MG63 (cell line): ENCODE results near the gene RAPGEF6. TPM values are rescaled to one million over a fixed set of nuclear protein-coding genes. Genes with fewer than 3 reads are reported as not detected.
"Not testable (repeated sequence)": the region's sequence is repeated elsewhere in the genome, so short reads cannot be mapped to it uniquely, and the experiment has no call there.

Experiments
- DNase-seq: peaks from one replicate; pipeline ENCODE4 v3.0.0-alpha.2; 2020
- H3K27me3 ChIP-seq: fragments of 250-450 bp; sonication (Bioruptor Pico); 2 replicates; pipeline ENCODE4 v1.5.1; 2020; ENCODE audit warnings: mild to moderate bottlenecking, moderate library complexity
- H3K36me3 ChIP-seq: fragments of 250-450 bp; sonication (Bioruptor Pico); 2 replicates; pipeline ENCODE4 v1.5.1; 2020; ENCODE audit warnings: mild to moderate bottlenecking, moderate library complexity
- H3K4me3 ChIP-seq: fragments of 250-450 bp; sonication (Bioruptor Pico); 2 replicates; pipeline ENCODE4 v1.5.1; 2020; ENCODE audit warnings: mild to moderate bottlenecking, moderate library complexity
- H3K9me3 ChIP-seq: fragments of 250-450 bp; sonication (Bioruptor Pico); 2 replicates; pipeline ENCODE4 v1.5.1; 2020; ENCODE audit warnings: mild to moderate bottlenecking, moderate library complexity
- total RNA-seq: library from RNA; depleted of rRNA; stranded (reverse); fragments of >200 nt; shearing (Covaris generic); gene quantifications from 2 replicates; pipeline ENCODE4 v1.2.3, GENCODE V29; 2014; ENCODE audit warnings: low replicate concordance; rRNA removed

The RAPGEF6 gene
- total RNA-seq, 1 experiment from 2014 or later, result 5.4 TPM

DNA sequence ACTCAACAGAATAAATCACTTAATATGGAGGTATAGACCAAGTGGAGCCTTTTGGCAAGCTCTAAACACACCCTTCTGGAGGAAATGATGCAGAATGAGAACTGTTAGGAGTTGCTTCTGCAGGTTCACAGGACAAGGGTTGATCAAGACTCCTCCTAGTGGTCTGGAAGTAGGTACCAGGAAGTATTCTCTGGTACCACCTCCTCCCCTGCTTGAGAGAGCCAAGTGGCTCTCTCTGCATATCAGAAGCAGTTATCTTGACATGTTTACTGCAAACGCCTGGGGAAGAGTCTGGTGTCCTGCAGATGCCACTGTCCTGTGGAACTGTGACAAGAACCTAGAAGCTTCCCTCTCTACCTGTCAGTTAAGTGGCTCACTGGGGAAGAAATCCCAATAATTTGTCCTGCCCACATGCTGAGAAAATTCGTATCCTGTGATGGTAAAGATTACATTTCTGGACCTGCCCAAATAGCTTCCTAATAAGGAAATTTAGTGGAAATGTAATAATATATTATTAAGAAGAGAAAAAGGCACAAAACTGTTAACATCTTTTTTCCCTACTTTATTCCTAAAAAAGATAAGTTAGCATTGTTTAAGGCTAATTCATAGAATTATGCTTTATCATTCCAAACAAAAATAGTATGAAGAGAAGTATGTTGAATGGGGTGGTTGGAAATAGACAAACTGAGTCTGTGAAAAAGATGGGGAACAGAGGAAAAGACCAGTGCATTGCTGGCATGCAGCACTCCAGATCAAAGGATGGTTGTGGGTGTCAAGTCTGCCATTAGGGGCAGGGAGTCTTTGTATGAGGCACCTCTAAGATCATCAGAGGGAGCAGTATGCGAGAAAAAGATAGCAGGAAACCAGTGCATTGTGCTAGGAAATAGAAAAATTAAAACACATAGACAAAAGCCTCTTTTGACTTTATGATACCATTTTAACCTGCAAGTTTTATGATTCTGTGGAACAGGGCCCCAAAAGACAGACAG lies 252.3 kb downstream of the RAPGEF6 start:
- DNase-seq, result peak; percentile 18
- H3K27me3 ChIP-seq, result no peaks in the 10 kb centered on the region

DNA sequence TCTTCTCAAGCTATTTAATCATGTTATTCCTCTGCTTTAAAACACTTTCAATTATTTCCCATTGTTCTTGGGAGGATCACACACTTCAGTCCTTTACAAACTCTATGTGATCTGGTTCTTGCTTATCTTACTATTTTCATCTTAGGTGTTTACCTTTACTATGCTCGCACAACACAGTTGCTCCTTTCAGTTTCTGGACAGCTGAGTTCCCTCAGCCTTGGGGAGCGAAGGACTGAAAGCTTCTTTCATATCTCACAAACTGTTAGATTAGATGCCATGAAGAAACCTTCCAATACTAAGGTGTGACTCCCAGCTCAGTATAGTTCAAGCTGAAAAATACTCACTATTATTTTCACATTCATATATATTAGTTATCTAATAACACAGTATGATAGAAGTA lies 253.3 kb downstream of the RAPGEF6 start:
- Histone ChIP-seq H3K9me3 (no peaks in the 10 kb centered on the region), H3K27me3 (no peaks in the 10 kb centered on the region), H3K4me3 (no peak overlapping the region), H3K36me3 (no peaks in the 10 kb centered on the region; the same call in 1 of the 2 replicates)
- no peak for DNase-seq

More for the DNA sequence above, 252.3 kb downstream of the RAPGEF6 start:
- Histone ChIP-seq H3K9me3 (no peaks in the 10 kb centered on the region), H3K36me3 (no peaks in the 10 kb centered on the region; the same call in 1 of the 2 replicates), H3K4me3 (no peak overlapping the region)

DNA sequence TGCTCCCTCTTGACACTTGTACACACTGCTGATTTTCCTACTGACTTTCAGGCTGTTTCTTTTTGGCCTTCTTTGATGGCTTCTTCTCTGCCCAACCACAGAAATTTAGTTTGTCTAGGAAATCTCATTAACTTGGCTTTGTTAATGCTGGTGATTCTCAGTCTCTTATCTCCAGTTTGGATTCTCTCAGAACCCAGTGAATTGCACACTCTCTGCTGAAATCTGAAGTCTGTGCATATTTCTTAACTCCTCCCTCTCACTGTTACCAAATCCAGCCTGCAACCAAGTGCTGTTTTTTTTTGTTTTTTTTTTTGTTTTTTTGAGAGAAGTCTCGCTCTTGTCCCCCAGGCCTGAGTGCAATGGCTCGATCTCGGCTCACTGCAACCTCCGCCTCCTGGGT lies 254.0 kb downstream of the RAPGEF6 start:
- Histone ChIP-seq H3K36me3 (no peaks in the 10 kb centered on the region; the same call in 1 of the 2 replicates), H3K4me3 (no peak overlapping the region), H3K27me3 (no peaks in the 10 kb centered on the region), H3K9me3 (no peaks in the 10 kb centered on the region)
- no peak for DNase-seq

DNA sequence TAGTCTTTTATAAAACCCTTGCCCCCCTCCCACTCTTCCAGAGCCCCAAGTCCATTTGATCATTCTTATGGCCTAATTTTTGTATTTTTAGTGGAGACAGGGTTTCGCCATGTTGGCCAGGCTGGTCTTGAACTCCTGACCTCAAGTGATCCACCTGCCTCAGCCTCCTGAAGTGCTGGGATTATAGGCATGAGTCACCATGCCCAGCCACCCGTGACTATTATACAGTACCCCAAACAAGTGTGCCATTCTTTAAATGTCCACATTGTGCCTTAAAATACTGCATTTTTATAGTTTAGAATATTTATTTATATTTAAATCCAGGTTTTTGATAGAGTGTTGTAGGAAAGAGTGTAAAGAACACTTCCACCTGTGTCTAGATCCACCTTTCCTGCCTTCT lies 254.8 kb downstream of the RAPGEF6 start:
- not testable (repeated sequence) for DNase-seq, H3K27me3 ChIP-seq, H3K9me3 ChIP-seq, H3K4me3 ChIP-seq, H3K36me3 ChIP-seq

DNA sequence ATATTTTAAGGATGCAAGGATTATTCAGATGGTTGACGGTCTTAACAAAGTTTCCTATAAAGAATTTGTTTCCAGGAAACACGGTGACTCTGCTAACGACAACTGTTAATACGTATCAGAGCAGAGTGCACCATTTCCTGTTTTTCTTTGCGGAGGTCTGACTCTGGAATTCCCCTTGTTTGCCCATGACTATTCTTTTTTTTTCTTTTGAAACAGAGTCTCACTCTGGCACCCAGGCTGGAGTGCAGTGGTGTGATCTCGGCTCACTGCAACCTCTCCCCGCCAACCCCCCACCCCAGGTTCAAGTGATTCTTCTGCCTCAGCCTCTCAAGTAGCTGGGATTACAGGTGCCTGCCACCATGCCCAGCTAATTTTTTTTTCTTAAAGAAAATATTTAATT lies 255.3 kb downstream of the RAPGEF6 start:
- H3K4me3 ChIP-seq, result no peak overlapping the region
- DNase-seq, result no peak
- H3K36me3 ChIP-seq, result no peaks in the 10 kb centered on the region
- no peaks in the 10 kb centered on the region for H3K9me3 ChIP-seq
- H3K27me3 ChIP-seq, result no peaks in the 10 kb centered on the region

DNA sequence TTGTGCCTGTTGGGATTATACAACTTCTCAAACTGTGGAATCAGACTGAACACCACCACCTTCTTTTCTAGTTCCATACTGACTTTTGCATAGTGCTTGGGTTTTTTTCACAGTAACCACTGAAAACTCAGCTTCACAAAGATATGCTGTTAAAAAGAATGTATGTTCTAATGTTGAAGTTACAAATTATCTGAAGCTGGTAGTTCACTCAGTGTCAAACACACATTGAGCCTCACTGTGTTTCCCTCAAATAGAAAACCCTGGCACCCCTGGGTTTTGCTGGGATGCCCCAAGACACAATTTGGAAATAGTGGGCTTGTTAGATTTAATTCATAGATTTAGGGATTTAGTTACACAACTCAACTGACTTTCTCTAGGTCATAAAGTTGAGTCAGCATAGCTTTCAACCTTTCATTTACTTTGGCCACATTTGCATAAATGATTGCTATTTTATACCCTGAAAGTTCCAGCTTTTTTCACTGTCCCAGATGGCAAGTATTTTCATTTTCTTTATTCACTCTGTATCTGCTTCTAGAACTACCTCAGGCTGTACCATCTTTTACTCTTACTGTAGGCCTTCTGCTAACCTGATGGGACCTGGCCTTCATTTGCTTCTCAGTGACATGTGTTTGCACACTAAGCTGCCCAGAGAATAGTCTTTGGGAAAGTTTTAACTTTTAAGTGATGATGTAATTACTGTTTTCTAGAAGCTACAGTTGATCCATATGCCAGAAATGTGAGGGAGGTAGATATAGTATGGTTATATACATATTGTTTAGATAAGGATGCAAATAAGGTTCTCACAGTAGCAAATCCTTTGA lies 256.1 kb downstream of the RAPGEF6 start:
- H3K36me3 ChIP-seq, result no peaks in the 10 kb centered on the region
- no peaks in the 10 kb centered on the region for H3K27me3 ChIP-seq
- no peak for DNase-seq
- H3K4me3 ChIP-seq, result no peak overlapping the region
- no peaks in the 10 kb centered on the region for H3K9me3 ChIP-seq

DNA sequence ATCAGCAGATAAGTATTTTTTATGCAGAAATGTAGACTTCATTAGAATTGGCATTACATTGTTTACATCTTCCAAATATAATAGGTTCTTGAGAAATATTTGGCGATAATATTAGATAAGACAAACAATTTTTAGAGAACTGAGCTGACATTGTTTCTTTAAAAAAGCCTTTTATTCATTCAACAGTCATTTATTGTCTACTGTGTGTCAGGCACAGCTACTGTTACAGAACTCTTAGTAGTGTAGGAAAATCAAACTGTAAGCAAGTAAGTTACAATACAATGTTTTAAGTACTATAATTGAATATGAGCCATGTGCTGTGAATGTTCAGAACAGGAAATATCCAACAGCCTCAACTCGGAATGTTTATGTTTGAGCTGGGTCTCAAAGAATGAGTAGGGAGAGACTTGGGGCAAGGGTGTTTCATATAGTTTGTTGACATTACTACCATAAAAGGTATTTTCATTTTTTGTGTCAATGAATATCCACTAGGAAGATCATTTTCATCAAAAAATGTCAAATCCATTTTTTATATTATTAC lies 257.2 kb downstream of the RAPGEF6 start:
- no peaks in the 10 kb centered on the region for H3K27me3 ChIP-seq
- no peaks in the 10 kb centered on the region for H3K9me3 ChIP-seq
- no peak overlapping the region for H3K4me3 ChIP-seq
- DNase-seq, result no peak
- no peaks in the 10 kb centered on the region for H3K36me3 ChIP-seq

DNA sequence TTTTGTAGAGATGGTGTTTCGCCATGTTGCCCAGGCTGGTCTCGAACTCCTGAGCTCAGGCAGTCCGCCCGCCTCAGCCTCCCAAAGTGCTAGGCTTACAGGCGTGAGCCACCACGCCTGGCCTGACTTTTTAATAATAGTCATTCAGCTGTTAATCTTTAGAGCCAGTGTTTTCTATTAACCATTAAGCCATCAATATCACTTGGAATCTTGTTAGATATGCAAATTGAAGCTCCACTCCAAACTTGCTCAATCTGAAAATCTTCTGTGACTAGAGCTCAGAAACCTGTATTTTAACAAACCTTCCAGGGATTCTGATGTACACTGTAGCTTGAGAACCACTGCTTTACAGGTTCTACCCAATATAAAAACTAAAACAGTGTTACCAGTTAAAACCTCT lies 257.7 kb downstream of the RAPGEF6 start:
- Histone ChIP-seq H3K27me3 (no peaks in the 10 kb centered on the region), H3K4me3 (no peak overlapping the region), H3K36me3 (no peaks in the 10 kb centered on the region), H3K9me3 (no peaks in the 10 kb centered on the region)
- no peak for DNase-seq

DNA sequence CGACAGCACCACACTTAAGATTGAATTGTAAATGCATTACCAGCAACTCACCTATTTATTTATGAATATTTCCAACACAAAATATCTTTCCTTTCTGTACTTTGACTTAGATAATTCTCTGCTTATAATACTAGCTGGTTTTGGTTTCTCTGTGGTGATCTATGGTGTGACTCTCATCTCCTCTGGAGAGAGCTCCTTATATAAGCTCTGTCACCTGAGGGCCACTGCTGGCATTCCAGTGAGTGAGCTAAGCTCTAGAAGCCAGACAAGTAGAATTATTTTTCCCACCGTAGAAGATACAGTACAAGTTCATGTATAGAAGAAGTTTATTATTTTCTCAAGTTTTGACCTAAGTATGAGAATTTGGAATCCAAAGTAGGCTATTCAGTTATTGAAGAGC lies 259.7 kb downstream of the RAPGEF6 start:
- H3K36me3 ChIP-seq, result no peaks in the 10 kb centered on the region
- no peak for DNase-seq

More for the DNA sequence above, 259.7 kb downstream of the RAPGEF6 start:
- Histone ChIP-seq H3K9me3 (no peaks in the 10 kb centered on the region), H3K4me3 (no peak overlapping the region), H3K27me3 (no peaks in the 10 kb centered on the region)

Other genes starting within 250 kb of the RAPGEF6 start
- 12.4 and 14.9 TPM in 2 replicates for gene FNIP1, start 161.8 kb upstream of the RAPGEF6 start, total RNA-seq